NT2/D1 (cell line): ENCODE measurements around the gene MYO5A.

Experiments used
- SUZ12 ChIP-seq: IDR thresholded peaks from 2 replicates; pipeline ENCODE4 v1.6.1; 2011; ENCODE audit not compliant: insufficient read length, insufficient read depth; ENCODE audit errors: extremely low read depth
- YY1 ChIP-seq: IDR thresholded peaks from 2 replicates; pipeline ENCODE4 v1.6.1; 2011; ENCODE audit not compliant: insufficient read length, insufficient read depth
- ZNF274 ChIP-seq: IDR thresholded peaks from 2 replicates; pipeline ENCODE4 v1.6.1; 2011; ENCODE audit warnings: mild to moderate bottlenecking, low read depth, low read length

DNA sequence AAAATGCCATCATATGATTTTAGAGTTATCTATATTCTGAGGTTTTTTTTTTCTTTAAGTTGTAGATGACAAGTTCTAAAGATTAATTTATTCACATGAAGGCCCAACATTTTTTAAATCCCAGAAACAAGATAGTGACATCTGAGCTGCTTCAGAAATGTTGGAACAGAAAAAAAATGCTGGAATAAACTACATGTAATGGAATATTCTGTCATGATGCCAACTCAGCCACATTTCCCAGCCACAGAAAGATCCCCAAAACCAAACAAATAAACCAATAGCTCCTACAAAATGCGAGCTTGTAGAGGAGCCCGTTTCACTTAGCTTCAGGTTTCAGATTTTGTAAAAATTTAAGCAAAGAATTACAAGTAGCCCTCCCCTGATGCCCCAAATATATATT lies 122.1 kb downstream of the MYO5A start:
- no peak for TF ChIP-seq SUZ12
- no peak for TF ChIP-seq YY1
- no peak for TF ChIP-seq ZNF274
